Right atrium auricular region (tissue), 2 donors: ENCODE measurements around the gene WFS1. TPM values are rescaled to one million over a fixed set of nuclear protein-coding genes. Genes with fewer than 3 reads are reported as not detected.

Experiments
- DNase-seq: peaks from one replicate; pipeline ENCODE4 v3.0.0-alpha.2; 2019; ENCODE audit warnings: low spot score
- H3K27ac ChIP-seq, 2 donors: fragments of 200-600 bp; sonication (generic); 1 replicate in 1 of 2; 2 replicates in 1 of 2; pipeline ENCODE4 v1.5.1; 2016 to 2019
- H3K27me3 ChIP-seq, 2 donors: fragments of 200-600 bp; sonication (generic); one replicate each; pipeline versions ENCODE4 v1.5.1 to v1.6.0; 2017 to 2019
- H3K36me3 ChIP-seq: fragments of 200-600 bp; sonication (generic); one replicate; pipeline ENCODE4 v1.5.1; 2016
- H3K4me1 ChIP-seq, 2 donors: fragments of 200-600 bp; sonication (generic); one replicate each; pipeline versions ENCODE4 v1.5.1 to v1.6.0; 2017 to 2019
- H3K4me3 ChIP-seq, 2 donors: fragments of 200-600 bp; sonication (generic); 1 replicate in 1 of 2; 2 replicates in 1 of 2; pipeline ENCODE4 v1.5.1; 2017 to 2019; ENCODE audit warnings: mild to moderate bottlenecking in 1 of 2, moderate library complexity in 1 of 2
- H3K9me3 ChIP-seq, 2 donors: fragments of 200-600 bp; sonication (generic); one replicate each; pipeline ENCODE4 v1.5.1; 2019
- CTCF ChIP-seq, 2 donors: fragments of 200-600 bp; sonication (generic); IDR thresholded peaks; one replicate each; pipeline ENCODE4 v1.5.1; 2019; ENCODE audit warnings: antibody characterized with exemption in 2 of 2
- total RNA-seq, 2 donors: library from RNA; depleted of rRNA; stranded (reverse); fragments of >200 nt; gene quantifications; one replicate each; pipeline ENCODE4 v1.1.0, GENCODE V29; 2016

WFS1 gene
- total RNA-seq, 2 donors from 2014 or later, result 111 to 112 TPM

- DNase-seq, result no peak
- H3K4me3 ChIP-seq, result no peak overlapping the region
- no peaks in the 10 kb centered on the region for H3K9me3 ChIP-seq
These were observed 36.5 kb upstream of the WFS1 start for GRCh38 chr4:6232836-6233785.

GRCh38 chr4:6233929-6234328, 35.7 kb upstream of the WFS1 start:
- DNase-seq, result no peak
- Histone ChIP-seq H3K27me3 (no peaks in the 10 kb centered on the region), H3K27ac (no peak overlapping the region), H3K4me1 (no peaks in the 10 kb centered on the region), H3K9me3 (no peaks in the 10 kb centered on the region), H3K4me3 (no peak overlapping the region), H3K36me3 (no peaks in the 10 kb centered on the region)
- TF ChIP-seq CTCF (IDR thresholded peaks at IDR 0.05), result no peak

More at GRCh38 chr4:6232836-6233785, 36.5 kb upstream of the WFS1 start:
- no peaks in the 10 kb centered on the region for H3K4me1 ChIP-seq
- TF ChIP-seq CTCF (IDR thresholded peaks at IDR 0.05), result no peak
- H3K27ac ChIP-seq, result no peak overlapping the region
- no peaks in the 10 kb centered on the region for H3K27me3 ChIP-seq
- no peaks in the 10 kb centered on the region for H3K36me3 ChIP-seq

DNA sequence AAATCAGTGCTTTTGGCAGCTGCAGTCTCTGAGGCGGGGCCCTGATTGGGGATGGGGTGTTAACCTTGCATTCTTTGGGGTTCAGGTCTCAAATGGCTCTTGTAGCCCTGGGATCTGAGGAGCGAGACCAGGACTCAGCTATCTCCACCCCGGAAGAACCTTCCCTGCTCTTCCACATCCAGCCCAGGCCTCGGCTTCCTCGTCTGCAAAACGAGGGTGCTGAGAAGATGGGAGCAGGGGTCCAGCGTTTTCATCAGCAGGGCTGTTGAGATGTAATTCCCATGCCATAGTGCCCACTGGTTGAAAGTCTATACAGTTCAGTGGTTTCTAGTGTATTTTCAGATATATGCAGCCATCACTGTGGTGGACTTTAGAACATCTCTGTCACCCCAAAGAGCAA, 34.6 kb upstream of the WFS1 start:
- Histone ChIP-seq H3K36me3 (no peaks in the 10 kb centered on the region), H3K27ac (no peak overlapping the region), H3K27me3 (no peaks in the 10 kb centered on the region), H3K4me3 (no peak overlapping the region), H3K9me3 (no peaks in the 10 kb centered on the region), H3K4me1 (no peaks in the 10 kb centered on the region)
- no peak for TF ChIP-seq CTCF (IDR thresholded peaks at IDR 0.05)
- DNase-seq, result no peak

DNA sequence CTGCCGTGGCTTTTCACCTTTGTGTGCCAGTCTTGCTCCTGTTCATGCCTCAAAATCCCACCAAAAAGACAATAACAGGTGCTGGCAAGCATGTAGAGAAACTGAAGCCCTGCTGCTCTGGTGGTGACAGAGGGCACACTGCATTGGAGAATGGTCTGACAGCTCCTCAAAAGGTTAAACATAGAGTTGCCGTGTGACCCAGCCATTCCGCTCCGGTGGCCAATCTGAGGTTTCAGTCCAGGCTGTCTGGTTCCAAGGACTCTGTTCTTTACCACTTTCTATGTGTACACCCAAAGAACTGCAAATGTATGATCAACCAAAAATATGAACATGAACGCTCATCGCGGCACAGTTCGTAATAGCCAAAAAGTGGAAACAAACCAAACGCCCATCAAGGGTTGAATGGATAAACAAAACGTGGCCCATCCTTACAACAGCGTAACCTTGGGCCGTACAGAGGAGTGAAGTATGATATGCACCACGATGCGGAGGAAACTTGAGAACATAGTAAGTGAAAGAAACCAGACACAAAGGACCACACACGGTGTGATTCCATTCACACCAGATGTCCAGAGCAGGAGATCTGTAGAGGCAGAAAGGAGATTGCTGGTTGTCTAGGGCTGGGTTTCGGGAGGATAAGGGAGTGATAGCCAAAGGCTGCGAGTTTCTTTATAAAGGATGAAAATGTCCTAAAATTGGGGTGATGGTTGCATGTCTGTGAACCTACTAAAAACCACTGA, 33.6 kb upstream of the WFS1 start:
- DNase-seq, result no peak
- H3K27me3 ChIP-seq, result no peaks in the 10 kb centered on the region
- no peaks in the 10 kb centered on the region for H3K36me3 ChIP-seq

GRCh38 chr4:6236816-6237390, 32.7 kb upstream of the WFS1 start:
- no peak overlapping the region for H3K4me3 ChIP-seq
- no peaks in the 10 kb centered on the region for H3K9me3 ChIP-seq
- no peak for DNase-seq
- H3K27ac ChIP-seq, result no peak overlapping the region
- H3K4me1 ChIP-seq, result no peaks in the 10 kb centered on the region
- no peaks in the 10 kb centered on the region for H3K27me3 ChIP-seq
- no peak for TF ChIP-seq CTCF (IDR thresholded peaks at IDR 0.05)
- H3K36me3 ChIP-seq, result no peaks in the 10 kb centered on the region

More for the DNA sequence above, 33.6 kb upstream of the WFS1 start:
- Histone ChIP-seq H3K4me1 (no peaks in the 10 kb centered on the region), H3K4me3 (no peak overlapping the region), H3K27ac (no peak overlapping the region), H3K9me3 (no peaks in the 10 kb centered on the region)
- TF ChIP-seq CTCF (IDR thresholded peaks at IDR 0.05), result no peak
